PFSK-1 (cell line): ENCODE data around the gene MDM1.

ENCODE experiments used
- FOXP2 ChIP-seq: optimal IDR thresholded peaks from 2 replicates; pipeline ENCODE3; 2011; ENCODE audit warnings: borderline replicate concordance, control low read depth, inconsistent platforms; ENCODE audit not compliant: insufficient read depth; ENCODE audit errors: extremely low read length, extremely low read depth
- POLR2AphosphoS5 ChIP-seq: IDR thresholded peaks from 2 replicates; pipeline ENCODE4 v1.6.1; 2012; ENCODE audit warnings: low read depth, mild to moderate bottlenecking, control low read depth, low read length, moderate library complexity
- SIN3A ChIP-seq: IDR thresholded peaks from 2 replicates; pipeline ENCODE4 v1.6.1; 2012; ENCODE audit warnings: mild to moderate bottlenecking, low read length, moderate library complexity, borderline replicate concordance; ENCODE audit not compliant: insufficient read depth
- TAF1 ChIP-seq: IDR thresholded peaks from 2 replicates; pipeline ENCODE4 v1.6.1; 2012; ENCODE audit warnings: low read length, control low read depth, borderline replicate concordance; ENCODE audit not compliant: insufficient read depth
- TF ChIP-seq, protein P1 (sequence below), 2 experiments: IDR thresholded peaks; 2 replicates each; pipeline versions ENCODE4 v1.6.1 to v1.8.0; 2011 to 2012; ENCODE audit warnings: low read depth in 2 of 2, low read length in 2 of 2, control low read depth in 1 of 2, inconsistent platforms in 1 of 2, mild to moderate bottlenecking in 1 of 2, moderate library complexity in 1 of 2; ENCODE audit not compliant: insufficient read depth in 1 of 2

Gene MDM1

DNA sequence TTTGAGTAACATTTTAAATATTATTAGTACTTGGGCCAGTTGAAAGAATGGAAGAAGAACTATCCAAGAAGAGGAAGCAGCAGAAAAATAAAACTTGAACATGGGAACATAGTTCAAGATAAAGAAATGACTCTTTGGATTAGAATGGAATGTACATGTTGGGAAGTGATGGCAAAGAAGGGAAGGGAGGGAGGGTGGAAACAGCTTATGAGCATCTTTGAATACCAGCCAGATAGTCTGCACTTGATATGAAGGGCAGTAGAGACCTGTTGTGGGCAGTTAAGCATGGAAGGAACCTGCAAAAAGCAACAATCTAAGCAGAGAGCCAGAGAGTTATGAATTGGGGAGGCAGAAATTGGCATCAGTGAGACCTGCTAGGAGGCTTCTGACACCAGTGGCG, 68.8 kb downstream of the MDM1 start:
- TF ChIP-seq FOXP2 = no peak
- TF ChIP-seq TAF1 = no peak
- TF ChIP-seq, protein P1, sequence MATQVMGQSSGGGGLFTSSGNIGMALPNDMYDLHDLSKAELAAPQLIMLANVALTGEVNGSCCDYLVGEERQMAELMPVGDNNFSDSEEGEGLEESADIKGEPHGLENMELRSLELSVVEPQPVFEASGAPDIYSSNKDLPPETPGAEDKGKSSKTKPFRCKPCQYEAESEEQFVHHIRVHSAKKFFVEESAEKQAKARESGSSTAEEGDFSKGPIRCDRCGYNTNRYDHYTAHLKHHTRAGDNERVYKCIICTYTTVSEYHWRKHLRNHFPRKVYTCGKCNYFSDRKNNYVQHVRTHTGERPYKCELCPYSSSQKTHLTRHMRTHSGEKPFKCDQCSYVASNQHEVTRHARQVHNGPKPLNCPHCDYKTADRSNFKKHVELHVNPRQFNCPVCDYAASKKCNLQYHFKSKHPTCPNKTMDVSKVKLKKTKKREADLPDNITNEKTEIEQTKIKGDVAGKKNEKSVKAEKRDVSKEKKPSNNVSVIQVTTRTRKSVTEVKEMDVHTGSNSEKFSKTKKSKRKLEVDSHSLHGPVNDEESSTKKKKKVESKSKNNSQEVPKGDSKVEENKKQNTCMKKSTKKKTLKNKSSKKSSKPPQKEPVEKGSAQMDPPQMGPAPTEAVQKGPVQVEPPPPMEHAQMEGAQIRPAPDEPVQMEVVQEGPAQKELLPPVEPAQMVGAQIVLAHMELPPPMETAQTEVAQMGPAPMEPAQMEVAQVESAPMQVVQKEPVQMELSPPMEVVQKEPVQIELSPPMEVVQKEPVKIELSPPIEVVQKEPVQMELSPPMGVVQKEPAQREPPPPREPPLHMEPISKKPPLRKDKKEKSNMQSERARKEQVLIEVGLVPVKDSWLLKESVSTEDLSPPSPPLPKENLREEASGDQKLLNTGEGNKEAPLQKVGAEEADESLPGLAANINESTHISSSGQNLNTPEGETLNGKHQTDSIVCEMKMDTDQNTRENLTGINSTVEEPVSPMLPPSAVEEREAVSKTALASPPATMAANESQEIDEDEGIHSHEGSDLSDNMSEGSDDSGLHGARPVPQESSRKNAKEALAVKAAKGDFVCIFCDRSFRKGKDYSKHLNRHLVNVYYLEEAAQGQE (IDR thresholded peaks at IDR 0.05; ENCODE audit: insufficient read depth in 1 of 2, low read depth in 2 of 2, low read length in 2 of 2) = no peak
- no peak for TF ChIP-seq POLR2AphosphoS5
- TF ChIP-seq SIN3A = no peak

DNA sequence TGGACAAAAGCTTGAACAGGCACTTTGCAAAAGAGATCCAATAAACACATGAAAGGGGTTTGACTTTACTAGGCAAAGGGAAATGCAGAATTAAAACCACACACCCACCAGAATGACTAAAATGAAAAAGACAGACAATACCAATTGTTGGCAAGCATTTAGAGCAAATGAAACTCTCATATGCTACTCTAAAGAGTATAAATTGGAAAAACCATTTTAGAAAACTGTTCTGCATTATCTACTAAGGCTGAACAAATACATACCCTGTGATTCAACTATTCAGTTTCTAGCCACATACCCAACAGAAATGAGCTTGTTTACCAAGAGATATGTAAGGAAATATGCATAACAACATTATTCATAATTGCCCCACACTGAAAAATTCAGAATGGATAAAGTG, 70.3 kb downstream of the MDM1 start:
- TF ChIP-seq SIN3A (no peak), TAF1 (no peak), POLR2AphosphoS5 (no peak), FOXP2 (no peak)
- TF ChIP-seq, protein P1 (IDR thresholded peaks at IDR 0.05; ENCODE audit: insufficient read depth in 1 of 2, low read depth in 2 of 2, low read length in 2 of 2) = no peak

DNA sequence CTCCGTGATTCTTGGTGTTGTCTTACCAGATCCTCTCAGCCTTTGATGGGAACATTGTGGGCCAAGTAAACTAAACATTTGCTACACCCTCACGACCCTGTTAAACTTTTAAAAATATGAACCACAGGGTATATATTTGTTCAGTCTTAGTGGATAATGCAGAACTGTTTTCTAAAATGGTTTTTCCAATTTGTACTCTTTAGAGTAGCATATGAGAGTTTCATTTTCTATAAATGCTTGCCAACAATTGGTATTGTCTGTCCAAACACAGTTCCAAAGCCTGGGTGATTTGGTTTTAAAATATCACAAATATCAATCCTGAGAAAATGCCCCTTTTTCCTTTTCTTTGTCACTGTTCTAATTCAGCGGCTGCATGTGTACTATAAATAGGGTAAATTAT, 72.0 kb downstream of the MDM1 start:
- TF ChIP-seq TAF1 (no peak), FOXP2 (no peak), POLR2AphosphoS5 (no peak), SIN3A (no peak)
- TF ChIP-seq, protein P1 (IDR thresholded peaks at IDR 0.05; ENCODE audit: insufficient read depth in 1 of 2, low read depth in 2 of 2, low read length in 2 of 2) = no peak

DNA sequence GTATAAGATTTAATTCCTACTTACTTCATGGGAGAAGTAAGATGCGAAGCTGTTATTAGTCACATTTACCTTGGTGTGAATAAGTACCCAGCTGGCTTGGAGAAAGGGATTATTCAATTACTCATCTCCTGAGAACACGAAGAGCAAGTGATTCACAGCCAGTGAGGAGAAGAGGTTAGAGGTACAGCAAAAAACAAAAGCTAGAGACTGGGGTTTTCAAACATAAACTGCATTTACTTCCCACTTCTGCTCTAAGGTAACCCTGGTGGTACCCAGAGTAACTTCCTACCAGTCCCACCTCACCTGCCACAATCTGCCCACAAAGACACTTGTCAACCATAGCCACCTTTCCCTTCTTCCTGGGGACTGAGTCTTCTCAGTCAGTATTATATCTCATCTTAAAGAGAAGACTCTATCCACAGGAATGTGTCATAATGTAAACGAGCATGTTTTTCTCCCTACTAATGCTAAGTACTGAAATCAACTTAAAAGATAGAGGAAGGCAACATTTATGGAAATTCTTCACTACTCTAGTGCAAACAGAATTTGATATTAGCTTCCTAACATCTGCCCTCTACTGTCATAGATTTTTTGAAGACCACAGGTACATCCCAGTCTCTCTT, 72.7 kb downstream of the MDM1 start:
- TF ChIP-seq POLR2AphosphoS5 (no peak), FOXP2 (no peak), SIN3A (no peak), TAF1 (no peak)
- TF ChIP-seq, protein P1 (IDR thresholded peaks at IDR 0.05; ENCODE audit: insufficient read depth in 1 of 2, low read depth in 2 of 2, low read length in 2 of 2) = no peak
